Measurements from ENCODE around the gene TPRG1L.

- TF ChIP-seq POLR2AphosphoS5 (IDR thresholded peaks at IDR 0.05; ENCODE audit: low read length) (no peak), CBFB (IDR thresholded peaks at IDR 0.05; ENCODE audit: low read depth) (no peak)
Observed at GRCh38 chr1:3597599-3597964, 27.2 kb upstream of the TPRG1L start.

All from GM12878 (cell line).